Anterior cingulate cortex (tissue), 58 donors: ENCODE data around the gene ELN.
"Not testable (repeated sequence)": the region's sequence is repeated elsewhere in the genome, so short reads cannot be mapped to it uniquely, and the experiment has no call there.

ENCODE experiments used
- DNase-seq, 58 donors: peaks; one replicate each; lab custom pipeline; 2025; lab: John Stamatoyannopoulos, UW

Gene ELN

GRCh38 chr7:74038194-74038961 lies 10.4 kb downstream of the ELN start:
- DNase-seq: no peak

DNA sequence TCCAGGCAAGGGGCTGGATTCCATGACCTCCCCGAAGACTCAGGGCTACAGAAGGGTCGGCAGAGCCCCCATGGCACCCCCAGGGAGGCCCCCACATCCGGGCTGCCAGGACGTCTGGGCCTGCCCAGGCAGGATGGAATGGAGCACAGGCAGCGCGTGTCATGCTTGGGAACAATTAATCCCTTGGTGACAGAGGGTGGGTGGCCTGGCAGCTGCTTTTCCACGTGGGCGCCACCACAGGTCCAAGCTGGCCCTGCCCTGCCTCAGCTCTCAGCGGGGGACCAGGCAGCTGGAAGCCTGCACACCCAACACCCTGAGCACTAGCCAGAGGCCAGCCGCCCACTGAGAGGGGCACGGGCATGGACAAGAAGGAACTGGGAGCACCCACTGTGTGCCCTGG lies 11.4 kb downstream of the ELN start:
- DNase-seq: peak in 8 of 58 donors; percentile 22 to 55 (median 33)

GRCh38 chr7:74040101-74040790 lies 12.3 kb downstream of the ELN start:
- DNase-seq: no peak

DNA sequence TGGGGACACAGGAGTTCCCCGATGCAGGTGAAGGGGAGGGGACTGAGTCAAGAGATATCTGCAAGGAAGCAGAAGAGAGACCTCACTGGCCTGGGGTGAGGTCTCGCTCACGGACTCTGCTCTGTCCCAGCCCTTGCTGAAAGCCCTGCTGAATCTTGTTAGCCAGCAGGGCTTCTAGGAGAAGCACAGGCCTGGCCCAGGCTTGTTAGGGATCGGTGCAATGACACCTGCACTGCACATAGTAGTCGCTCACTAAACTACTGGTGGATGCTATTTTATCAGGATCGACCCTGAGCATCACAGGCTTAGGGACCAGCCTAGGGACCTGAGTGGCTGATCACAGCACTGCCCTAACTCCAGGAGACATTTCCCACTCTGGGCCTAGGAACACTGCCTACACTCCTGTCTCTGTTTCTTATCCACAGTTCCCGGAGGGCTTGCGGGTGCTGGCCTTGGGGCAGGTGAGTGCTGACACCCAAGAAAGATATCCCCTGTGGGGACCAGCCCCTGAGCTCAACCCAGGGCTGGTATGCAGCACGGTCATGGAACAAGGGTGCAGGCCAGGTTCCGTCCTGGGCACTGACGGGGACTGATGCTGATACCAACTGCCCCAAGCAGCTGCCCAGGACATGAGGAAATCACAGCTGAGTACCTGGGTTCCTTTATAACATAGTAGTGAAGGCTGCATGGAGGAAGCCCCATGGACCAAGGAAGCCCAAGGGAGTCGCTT lies 13.0 kb downstream of the ELN start:
- no peak for DNase-seq

- peak in 25 of 58 donors; percentile 14 to 72 (median 45) for DNase-seq
These were observed 15.0 kb downstream of the ELN start for GRCh38 chr7:74042746-74043522.

DNA sequence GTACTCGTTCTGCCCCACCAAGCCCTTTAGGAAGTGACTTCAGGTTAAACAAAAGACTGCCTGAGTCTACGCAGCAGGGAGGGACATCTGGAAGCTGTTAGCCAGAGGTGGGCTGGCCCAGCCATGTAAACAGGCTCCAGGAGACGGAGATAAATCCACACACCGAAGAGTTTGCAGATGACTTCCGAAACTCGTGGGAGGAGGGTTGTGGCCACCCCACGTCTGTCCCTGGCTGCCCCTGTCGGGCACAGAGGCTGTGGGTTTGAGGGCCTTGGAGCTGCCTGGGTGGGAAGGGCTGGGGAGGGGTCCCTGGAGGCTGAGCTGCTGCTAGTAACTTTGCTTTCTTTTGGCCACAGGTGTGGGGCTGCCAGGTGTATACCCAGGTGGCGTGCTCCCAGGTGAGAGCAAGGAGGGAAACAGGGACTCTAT lies 15.6 kb downstream of the ELN start:
- DNase-seq: no peak

DNA sequence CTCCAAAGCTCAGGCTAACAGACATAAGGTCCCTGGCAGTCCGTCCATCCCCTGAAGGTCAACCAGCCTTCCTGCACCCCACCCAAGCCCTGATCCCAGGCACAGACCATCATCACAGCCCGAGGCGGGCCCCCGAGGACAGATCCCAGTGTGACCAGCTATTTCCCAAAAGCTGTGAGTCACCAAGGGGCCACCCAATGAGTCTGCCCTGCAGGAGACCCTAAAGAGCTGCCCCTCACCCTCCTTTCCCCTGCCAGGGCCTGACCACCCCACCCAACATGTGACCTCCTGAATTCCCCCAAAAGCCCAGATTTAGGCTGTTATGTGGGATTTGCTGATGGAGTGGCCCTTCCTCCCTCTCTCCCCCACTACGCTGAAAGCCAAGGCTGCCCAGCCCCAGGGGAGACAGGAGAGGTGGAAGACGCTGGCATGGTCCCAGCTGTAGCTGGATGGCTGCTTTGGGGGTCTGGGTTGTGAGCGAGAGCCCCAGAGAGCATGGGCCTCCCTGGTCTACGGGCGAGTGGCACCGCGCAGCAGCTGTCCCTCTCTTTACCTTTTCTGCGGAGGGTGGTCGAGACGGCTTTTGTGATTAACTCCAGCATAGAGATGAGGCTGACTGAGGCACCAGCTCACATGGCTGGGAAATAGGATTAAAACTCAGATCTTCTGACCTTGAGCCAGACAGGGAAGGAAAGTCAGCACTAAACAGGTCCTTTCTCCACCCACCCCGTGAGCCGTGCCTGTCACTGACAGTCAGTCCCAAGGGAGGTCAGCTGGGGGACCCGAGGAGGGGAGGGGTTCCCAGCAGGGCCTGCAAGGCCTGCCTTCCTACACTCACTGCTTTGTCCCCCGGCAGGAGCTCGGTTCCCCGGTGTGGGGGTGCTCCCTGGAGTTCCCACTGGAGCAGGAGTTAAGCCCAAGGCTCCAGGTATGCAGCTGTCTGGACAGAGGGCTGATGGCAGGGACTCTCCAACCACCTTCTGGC lies 16.7 kb downstream of the ELN start:
- DNase-seq: peak in 39 of 58 donors; percentile 9 to 86 (median 56)

- not testable (repeated sequence) for DNase-seq
These were observed 18.6 kb downstream of the ELN start for GRCh38 chr7:74046581-74046980.

DNA sequence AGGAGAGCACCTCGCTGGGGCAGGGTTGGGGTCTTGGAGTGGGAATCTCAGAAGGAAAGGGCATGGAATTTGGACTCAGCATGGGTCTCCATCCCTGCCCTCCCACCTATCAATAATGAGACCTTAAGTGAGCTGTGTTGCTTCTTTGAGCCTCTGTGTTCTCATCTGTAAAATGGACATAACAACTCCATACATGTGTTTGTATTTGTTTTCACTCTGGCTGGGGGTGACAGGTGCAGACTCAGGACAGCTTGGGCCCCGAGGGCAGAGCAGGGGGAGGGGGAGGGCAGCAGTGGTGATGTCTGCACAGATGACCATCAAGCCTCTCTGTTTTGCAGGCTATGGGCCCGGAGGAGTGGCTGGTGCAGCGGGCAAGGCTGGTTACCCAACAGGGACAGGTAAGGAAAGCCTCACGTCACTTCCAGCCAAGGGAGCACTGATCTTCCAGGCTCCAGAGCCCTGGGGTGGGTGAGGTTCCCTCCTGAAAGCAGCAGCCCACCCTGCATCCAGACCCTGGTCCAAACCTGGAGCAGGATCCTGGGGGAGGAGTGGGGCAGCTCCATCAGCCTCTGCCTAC lies 19.9 kb downstream of the ELN start:
- DNase-seq: no peak

- DNase-seq: no peak
These were observed 21.1 kb downstream of the ELN start for GRCh38 chr7:74048999-74049599.

- DNase-seq: no peak
These were observed 22.2 kb downstream of the ELN start for GRCh38 chr7:74049997-74050798.

DNA sequence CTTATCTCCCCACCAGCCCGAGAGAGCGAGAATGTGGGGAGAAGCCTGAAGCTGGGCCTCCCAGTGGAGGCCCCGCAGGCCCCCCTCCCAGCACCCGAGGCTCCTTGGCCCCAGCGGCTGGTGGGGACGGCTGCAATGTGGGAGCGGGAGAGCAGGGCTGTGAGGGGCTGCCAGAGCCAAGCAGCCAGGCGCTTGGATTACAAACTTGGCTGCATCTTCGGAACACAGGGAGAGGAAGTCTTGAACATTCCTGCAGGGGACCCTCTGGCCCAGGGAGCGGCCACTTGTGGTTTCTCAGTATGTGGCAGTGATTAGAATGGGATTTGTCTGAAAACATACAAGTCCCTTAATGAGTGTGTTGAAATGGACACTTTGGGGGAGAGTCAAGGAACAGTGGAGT lies 23.2 kb downstream of the ELN start:
- DNase-seq: peak in 1 of 58 donors; percentile 9

- DNase-seq: no peak
These were observed 23.8 kb downstream of the ELN start for GRCh38 chr7:74051629-74052410.

DNA sequence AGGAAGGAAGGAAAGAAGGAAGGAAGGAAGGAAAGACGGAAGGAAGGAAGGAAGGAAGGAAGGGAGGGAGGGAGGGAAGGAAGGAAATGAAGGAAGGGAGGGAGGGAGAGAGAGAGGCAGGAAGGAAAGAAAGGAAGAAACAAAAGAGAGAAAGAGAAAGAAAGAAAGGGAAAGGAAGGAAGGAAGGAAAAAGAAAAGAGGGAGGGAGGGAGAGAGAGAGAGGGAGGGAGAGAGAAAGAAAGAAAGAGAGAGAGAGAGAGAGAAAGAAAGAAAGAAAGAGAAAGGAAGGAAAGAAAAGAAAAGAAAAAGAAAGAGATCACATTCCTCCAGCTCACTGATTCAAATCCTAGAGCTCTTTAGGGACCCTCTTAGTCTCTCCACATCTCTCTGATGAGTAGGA lies 24.7 kb downstream of the ELN start:
- DNase-seq: no peak

- no peak for DNase-seq
These were observed 25.7 kb downstream of the ELN start for GRCh38 chr7:74053589-74054186.
